Measurements from ENCODE around the gene CDH24. TPM values are rescaled to one million over a fixed set of nuclear protein-coding genes. Genes with fewer than 3 reads are reported as not detected.

CDH24 gene
- total and polyA plus RNA-seq, 2 of the 13 experiments (the other 11 are each of a cell fraction or from before 2014, with no cell fraction given): 0.69 to 0.99 TPM

- no peak for TF ChIP-seq LRRFIP1 (CRISPR knock-in tag; conservative IDR thresholded peaks at IDR 0.05)
- no peak for TF ChIP-seq CENPX (CRISPR knock-in tag; IDR thresholded peaks at IDR 0.05)
- TF ChIP-seq GABPA (IDR thresholded peaks at IDR 0.05; ENCODE audit: low read depth, low read length): no peak
- no peak for TF ChIP-seq GABPA (CRISPR knock-in tag; IDR thresholded peaks at IDR 0.05; ENCODE audit: low read depth)
- 0 out of 2 replicates have a peak, but pooled peaks have one; percentile 10 for TF ChIP-seq ETV5 (CRISPR knock-in tag; IDR thresholded peaks at IDR 0.05; ENCODE audit: borderline replicate concordance)
- TF ChIP-seq ZSCAN20 (CRISPR knock-in tag; IDR thresholded peaks at IDR 0.05; ENCODE audit: borderline replicate concordance): no peak
- TF ChIP-seq POLR2G (IDR thresholded peaks at IDR 0.05; ENCODE audit: low read depth, low read length): 0 out of 2 replicates have a peak, but pooled peaks have one; percentile 0
- 0 out of 2 replicates have a peak, but pooled peaks have one; percentile 23 for TF ChIP-seq JUND (CRISPR knock-in tag; IDR thresholded peaks at IDR 0.05)
- TF ChIP-seq ZNF331 (CRISPR knock-in tag; IDR thresholded peaks at IDR 0.05): peak; percentile 55; the same call in 1 of the 2 replicates
- TF ChIP-seq ZNF547 (CRISPR knock-in tag; IDR thresholded peaks at IDR 0.05): 0 out of 2 replicates have a peak, but pooled peaks have one; percentile 6
- peak; percentile 79; the same call in 1 of the 2 replicates for TF ChIP-seq ZNF318 (CRISPR knock-in tag; IDR thresholded peaks at IDR 0.05)
- TF ChIP-seq IKZF1 (IDR thresholded peaks at IDR 0.05): no peak
- TF ChIP-seq PAX8 (CRISPR knock-in tag; IDR thresholded peaks at IDR 0.05; ENCODE audit: borderline replicate concordance): 0 out of 2 replicates have a peak, but pooled peaks have one; percentile 75
These were observed 13.2 kb upstream of the CDH24 start (continued) for GRCh38 chr14:23070262-23071129.
